HS-27A (cell line): ENCODE results near the gene EPN3.

Source experiments
- DNase-seq: peaks from one replicate; pipeline ENCODE4 v3.0.0-alpha.2; 2012; ENCODE audit warnings: low read depth, missing footprints

The EPN3 gene

DNA sequence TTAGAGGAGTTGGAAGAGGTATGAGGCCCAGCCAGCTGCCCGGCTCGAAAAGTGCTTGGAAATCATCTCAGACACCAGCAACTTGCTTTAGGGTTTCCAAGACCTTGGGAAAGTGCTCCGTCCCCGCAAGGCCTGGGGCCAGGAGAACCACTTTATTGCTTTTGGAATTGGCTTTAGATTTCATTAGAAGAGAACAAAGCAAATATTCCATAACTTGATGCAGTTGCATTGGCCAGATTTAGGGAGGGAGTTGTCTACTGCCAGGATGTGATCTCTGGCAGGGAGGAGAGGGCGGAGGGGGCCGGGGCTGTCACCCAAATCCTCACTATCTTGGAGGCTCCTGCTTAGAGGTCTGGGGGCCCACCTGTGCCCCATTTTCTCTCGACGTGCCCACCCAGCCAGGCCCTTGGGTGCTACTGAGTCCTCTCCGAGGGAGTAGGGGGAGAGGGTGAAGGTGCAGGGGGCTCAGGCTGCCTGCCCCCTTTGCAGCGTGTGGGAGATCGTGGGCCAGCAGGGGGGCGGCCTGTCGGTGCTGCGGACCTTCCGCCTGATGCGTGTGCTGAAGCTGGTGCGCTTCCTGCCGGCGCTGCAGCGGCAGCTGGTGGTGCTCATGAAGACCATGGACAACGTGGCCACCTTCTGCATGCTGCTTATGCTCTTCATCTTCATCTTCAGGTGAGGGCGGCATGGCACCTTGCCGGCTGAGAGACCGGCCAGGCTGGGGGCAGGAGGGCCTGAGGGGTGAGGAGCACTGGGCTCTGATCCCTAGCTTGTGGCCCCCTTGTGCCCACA, 58.6 kb downstream of the EPN3 start:
- no peak for DNase-seq

DNA sequence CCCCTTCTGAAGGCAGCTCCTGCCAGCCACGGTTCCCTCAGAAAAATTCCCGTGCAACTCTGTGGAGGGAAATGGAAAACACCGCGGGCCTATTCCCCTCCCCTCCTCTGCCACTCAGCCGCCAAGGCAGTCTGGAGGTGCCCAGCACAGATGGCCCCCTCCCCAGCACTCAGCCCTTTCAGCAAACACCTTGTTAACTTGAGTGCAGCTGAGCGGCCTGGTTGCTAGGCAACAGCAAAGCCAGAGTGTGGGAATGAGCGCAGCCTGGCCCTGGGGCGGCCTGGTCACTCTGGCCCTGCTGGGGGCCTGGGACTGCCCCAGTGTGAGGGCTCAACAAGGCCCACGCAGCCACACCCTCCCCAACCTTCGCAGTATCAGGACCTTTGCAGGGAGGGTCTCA, 60.8 kb downstream of the EPN3 start:
- DNase-seq = no peak
